GM12878 (cell line): ENCODE results near the gene TSHR. TPM values are rescaled to one million over a fixed set of nuclear protein-coding genes. Genes with fewer than 3 reads are reported as not detected.

Experiments
- ATAC-seq: fragments of 200-7000 bp; cut with Tn5 transposase; 3 replicates; pipeline ENCODE4 v1.9.1; 2020; ENCODE audit warnings: mild to moderate bottlenecking, moderate library complexity
- BruUV-seq: library from RNA; stranded (reverse); fragments of 400-500 nt; replicated peaks from 2 replicates; lab custom pipeline; 2021; lab: Mats Ljungman, UMichigan
- CTCF ChIA-PET: fragments of 300-600 bp; sonication (Branson Sonifier 250); formaldehyde crosslinking; extraction: SDS; loops from one replicate; lab custom pipeline; 2021; ENCODE audit warnings: inconsistent platforms; lab: Yijun Ruan, JAX
- POLR2A ChIA-PET: fragments of 350-600 bp; formaldehyde crosslinking; extraction: SDS; loops from one replicate; lab custom pipeline; 2021; ENCODE audit warnings: inconsistent platforms; lab: Charles Lee
- RAD21 ChIA-PET: fragments of 300-600 bp; sonication (Branson Sonifier 250); formaldehyde crosslinking; loops from one replicate; lab custom pipeline; 2023; ENCODE audit warnings: antibody characterized with exemption; ENCODE audit not compliant: unreplicated experiment; lab: Charles Lee
- SMC1A ChIA-PET: fragments of 300-600 bp; sonication (Branson Sonifier 250); formaldehyde crosslinking; loops from one replicate; lab custom pipeline; 2023; ENCODE audit not compliant: unreplicated experiment, uncharacterized antibody; lab: Charles Lee
- DNase-seq: peaks from one replicate; pipeline ENCODE4 v3.0.0-alpha.2; 2011; ENCODE audit warnings: low read depth, low spot score
- FAIRE-seq: peaks from 3 replicates; lab custom pipeline; 2011; peaks lifted over from hg19 to GRCh38; lab: Jason Lieb, UNC
- H2AFZ ChIP-seq: 2 replicates; pipeline ENCODE4 v1.6.0; 2011; ENCODE audit warnings: low read depth, low read length, control low read depth; ENCODE audit not compliant: control insufficient read depth
- H3K27ac ChIP-seq: 2 replicates; pipeline ENCODE4 v1.5.1; 2011; ENCODE audit warnings: control low read depth; ENCODE audit not compliant: control insufficient read depth, insufficient read depth
- H3K27me3 ChIP-seq, 2 experiments: replicated peaks in 1 of 2; 2 replicates each; pipeline versions ENCODE4 v1.6.0 to v1.6.1; 2011; ENCODE audit warnings: low read length in 1 of 2; ENCODE audit not compliant: control insufficient read depth in 2 of 2, insufficient read depth in 2 of 2
- H3K36me3 ChIP-seq, 2 experiments: 2 replicates each; pipeline ENCODE4 v1.5.1; 2011; ENCODE audit warnings: low read length in 1 of 2; ENCODE audit not compliant: control insufficient read depth in 2 of 2, insufficient read depth in 2 of 2
- H3K4me1 ChIP-seq: 2 replicates; pipeline ENCODE4 v1.6.1; 2011; ENCODE audit warnings: mild to moderate bottlenecking, low read length, moderate library complexity, mixed read lengths; ENCODE audit not compliant: control insufficient read depth, insufficient read depth
- H3K4me2 ChIP-seq: 2 replicates; pipeline ENCODE4 v1.6.0; 2011; ENCODE audit warnings: control low read depth; ENCODE audit not compliant: control insufficient read depth, insufficient read depth
- H3K4me3 ChIP-seq: fragments of 200-600 bp; sonication (generic); 2 replicates; pipeline ENCODE4 v1.5.1; 2016
- H3K79me2 ChIP-seq: 2 replicates; pipeline ENCODE4 v1.6.0; 2011; ENCODE audit warnings: low read length; ENCODE audit not compliant: control insufficient read depth, insufficient read depth
- H3K9ac ChIP-seq: 2 replicates; pipeline ENCODE4 v1.8.0; 2011; ENCODE audit warnings: low read length, control low read depth, mixed read lengths; ENCODE audit not compliant: control insufficient read depth, insufficient read depth
- H3K9me3 ChIP-seq: replicated peaks from 3 replicates; pipeline ENCODE4 v1.5.1; 2011; ENCODE audit warnings: mild to moderate bottlenecking, low read length; ENCODE audit not compliant: control insufficient read depth, insufficient read depth
- H4K20me1 ChIP-seq: 2 replicates; pipeline ENCODE4 v1.6.0; 2011; ENCODE audit not compliant: control insufficient read depth, insufficient read depth
- PBX3 ChIP-seq: IDR thresholded peaks from 2 replicates; pipeline ENCODE4 v1.6.1; 2011; ENCODE audit warnings: mild to moderate bottlenecking, low read depth, low read length, moderate library complexity; ENCODE audit not compliant: insufficient replicate concordance
- PKNOX1 ChIP-seq: fragments of 450-650 bp; IDR thresholded peaks from 2 replicates; pipeline ENCODE4 v1.6.1; 2016; ENCODE audit warnings: mild to moderate bottlenecking
- RUNX3 ChIP-seq: IDR thresholded peaks from 2 replicates; pipeline ENCODE4 v1.6.1; 2012; ENCODE audit warnings: low read length, inconsistent platforms
- TCF12 ChIP-seq: IDR thresholded peaks from 2 replicates; pipeline ENCODE4 v1.6.1; 2011; ENCODE audit warnings: low read depth, mild to moderate bottlenecking, low read length
- TCF3 ChIP-seq: IDR thresholded peaks from 2 replicates; pipeline ENCODE4 v1.6.1; 2012; ENCODE audit warnings: low read depth, mild to moderate bottlenecking, low read length, borderline replicate concordance; ENCODE audit not compliant: insufficient read depth
- WGBS: methylation state at CpG from one replicate; pipeline ENCODE4 v1.1.6; 2016; ENCODE audit warnings: low lambda C conversion rate; ENCODE audit not compliant: insufficient replicate concordance, insufficient coverage; ENCODE audit errors: missing lambda C conversion rate; 5-methylcytosine and 5-hydroxymethylcytosine counted together
- in situ Hi-C: fragments of 300-500 bp; cut with MboI; formaldehyde crosslinking; loops from 9 replicates; pipeline ENCODE4 v1.14.3; 2018; ENCODE audit warnings: mixed read lengths
- intact Hi-C: fragments of 100-400 bp; cut with micrococcal nuclease; formaldehyde crosslinking; loops from one replicate; pipeline ENCODE4 v1.14.2; 2022; ENCODE audit not compliant: unreplicated experiment
- polyA plus RNA-seq, 11 experiments: library from polyadenylated mRNA; depleted of rRNA in 4 of 11; unstranded in 6 of 11; stranded (reverse) in 5 of 11; fragments of >200 nt; fragmentation: Nextera tagmentation in 4 of 11; fragmentation: Illumina TruSeq in 1 of 11; extraction: Ambion mirVana in 4 of 11; extraction: Trizol in 1 of 11; gene quantifications; 1 replicate in 1 of 11; 2 replicates in 10 of 11; pipeline versions ENCODE4 v1.2.1 to v1.2.3, GENCODE V29; 2011 to 2016; ENCODE audit warnings: inconsistent platforms in 2 of 11, missing spikeins in 2 of 11, low read depth in 1 of 11
- total RNA-seq, 4 experiments: library from RNA; depleted of rRNA in 3 of 4; stranded (reverse); fragments of >200 nt in 3 of 4; fragmentation: Illumina TruSeq in 1 of 4; extraction: Trizol in 1 of 4; gene quantifications; 2 replicates each; pipeline versions ENCODE4 v1.2.1 to v1.2.3, GENCODE V29; 2013 to 2021

TSHR gene
- total and polyA plus RNA-seq, 10 of the 15 experiments (the other 5 are each of a cell fraction or from before 2014, with no cell fraction given), result 0.06 to 0.31 TPM; not detected in 8

DNA sequence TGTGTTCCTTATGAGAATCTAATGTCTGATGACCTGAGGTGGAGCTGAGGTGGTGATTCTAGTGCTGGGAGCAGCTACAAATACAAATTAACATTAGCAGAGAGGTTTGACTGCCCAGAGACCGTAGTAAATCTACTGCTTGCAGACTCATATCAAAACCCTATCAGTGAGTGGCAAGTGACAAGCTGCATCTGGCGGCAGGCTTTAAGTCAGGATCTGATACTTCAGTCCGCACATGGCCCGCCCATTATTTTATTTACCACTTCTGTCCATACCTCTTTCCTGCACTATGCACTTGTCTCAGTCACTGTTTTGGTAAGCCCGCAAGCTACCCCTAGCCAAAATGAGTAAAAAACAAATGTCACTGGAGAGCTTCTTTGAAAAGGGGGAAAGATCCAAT, 25.3 kb upstream of the TSHR start:
- no peak for DNase-seq
- intact Hi-C loops, result no loop called here
- peak overlapping the region; percentile 18 for H2AFZ ChIP-seq
- peaks cover 5% of the 10 kb centered on the region; the same call in 2 of the 3 replicates for H3K9me3 ChIP-seq
- WGBS, result 4% methylated on average over 5 of the region's 5 CpGs
- H4K20me1 ChIP-seq, result no peaks in the 10 kb centered on the region
- RAD21 ChIA-PET, result interaction anchor here (0.9 to 2.5 kb wide), 2 partner anchors 12 to 29 kb away, joined by 4 to 7 read pairs; partner anchors contain the start of gene CEP128
- peak; percentile 86; the same call in 1 of the 2 replicates for TF ChIP-seq TCF3
- peak; percentile 25 for TF ChIP-seq PBX3
- no peak for TF ChIP-seq RUNX3
- TF ChIP-seq PKNOX1, result peak; percentile 37; the same call in 1 of the 2 replicates
- TF ChIP-seq TCF12, result peak; percentile 48; the same call in 1 of the 2 replicates
- TF ChIP-seq, all 136 proteins: peak for 4
- H3K4me2 ChIP-seq, result peak overlapping the region; percentile 64
- no TSS peak for BruUV-seq
- FAIRE-seq, result no peak
- in situ Hi-C loops, result no loop called here
- no peaks in the 10 kb centered on the region for H3K27me3 ChIP-seq
- ChIA-PET SMC1A (interaction anchor here (0.6 to 3.8 kb wide), 6 partner anchors 9 to 58 kb away, joined by 3 to 30 read pairs (median 4); partner anchors contain the start of gene CEP128), POLR2A (interaction anchor here (1.8 kb wide), 1 partner anchor 11 kb away, joined by 9 read pairs; the partner anchor contains the start of gene CEP128), CTCF (interaction anchor here (0.7 to 2.0 kb wide), 8 partner anchors 9 to 63 kb away, joined by 3 to 12 read pairs (median 4); no protein-coding TSS in a partner anchor)
- no peaks in the 10 kb centered on the region for H3K36me3 ChIP-seq
- no peaks in the 10 kb centered on the region for H3K79me2 ChIP-seq
- no peak overlapping the region; the same call in 1 of the 2 replicates for H3K9ac ChIP-seq
- peak; percentile 41 for ATAC-seq
- peak overlapping the region; percentile 53; the same call in 1 of the 2 replicates for H3K4me3 ChIP-seq
- H3K27ac ChIP-seq, result no peak overlapping the region
- H3K4me1 ChIP-seq, result peaks cover 29% of the 10 kb centered on the region
